HEK293T (cell line): ENCODE data around the gene GPR39.

Experiments used
- BHLHE40 ChIP-seq: fragments of 450-650 bp; IDR thresholded peaks from 2 replicates; pipeline ENCODE4 v1.6.1; 2016; ENCODE audit warnings: mild to moderate bottlenecking, moderate library complexity, borderline replicate concordance
- ELF4 ChIP-seq: fragments of 450-650 bp; IDR thresholded peaks from 2 replicates; pipeline ENCODE4 v1.6.1; 2017; ENCODE audit warnings: antibody characterized with exemption
- FOXA1 ChIP-seq: fragments of 450-650 bp; IDR thresholded peaks from 2 replicates; pipeline ENCODE4 v1.6.1; 2016; ENCODE audit warnings: mild to moderate bottlenecking
- FOXK2 ChIP-seq: fragments of 450-650 bp; IDR thresholded peaks from 2 replicates; pipeline ENCODE4 v1.6.1; 2016; ENCODE audit warnings: mild to moderate bottlenecking
- FOXM1 ChIP-seq: fragments of 450-650 bp; IDR thresholded peaks from 2 replicates; pipeline ENCODE4 v1.6.1; 2017; ENCODE audit warnings: mild to moderate bottlenecking, borderline replicate concordance
- HDGF ChIP-seq: fragments of 450-650 bp; IDR thresholded peaks from 2 replicates; pipeline ENCODE4 v1.6.1; 2017; ENCODE audit warnings: antibody characterized with exemption, borderline replicate concordance
- L3MBTL2 ChIP-seq: fragments of 450-650 bp; conservative IDR thresholded peaks from 2 replicates; pipeline ENCODE4 v1.6.1; 2016; ENCODE audit warnings: mild to moderate bottlenecking
- SP1 ChIP-seq: fragments of 450-650 bp; IDR thresholded peaks from 2 replicates; pipeline ENCODE4 v1.6.1; 2017
- SUZ12 ChIP-seq: fragments of 450-650 bp; IDR thresholded peaks from 2 replicates; pipeline ENCODE4 v1.6.1; 2016; ENCODE audit warnings: mild to moderate bottlenecking
- TF ChIP-seq, protein P1 (sequence below): fragments of 450-650 bp; IDR thresholded peaks from 2 replicates; pipeline ENCODE4 v1.6.1; 2016

DNA sequence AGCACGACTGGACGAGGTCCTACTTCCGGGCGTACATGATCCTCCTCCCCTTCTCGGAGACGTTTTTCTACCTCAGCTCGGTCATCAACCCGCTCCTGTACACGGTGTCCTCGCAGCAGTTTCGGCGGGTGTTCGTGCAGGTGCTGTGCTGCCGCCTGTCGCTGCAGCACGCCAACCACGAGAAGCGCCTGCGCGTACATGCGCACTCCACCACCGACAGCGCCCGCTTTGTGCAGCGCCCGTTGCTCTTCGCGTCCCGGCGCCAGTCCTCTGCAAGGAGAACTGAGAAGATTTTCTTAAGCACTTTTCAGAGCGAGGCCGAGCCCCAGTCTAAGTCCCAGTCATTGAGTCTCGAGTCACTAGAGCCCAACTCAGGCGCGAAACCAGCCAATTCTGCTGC is 228.6 kb downstream of the GPR39 start:
- TF ChIP-seq SUZ12 (no peak), FOXA1 (no peak), SP1 (no peak), L3MBTL2 (no peak), FOXK2 (no peak), HDGF (no peak), FOXM1 (no peak), ELF4 (no peak), BHLHE40 (no peak)
- TF ChIP-seq, protein P1, sequence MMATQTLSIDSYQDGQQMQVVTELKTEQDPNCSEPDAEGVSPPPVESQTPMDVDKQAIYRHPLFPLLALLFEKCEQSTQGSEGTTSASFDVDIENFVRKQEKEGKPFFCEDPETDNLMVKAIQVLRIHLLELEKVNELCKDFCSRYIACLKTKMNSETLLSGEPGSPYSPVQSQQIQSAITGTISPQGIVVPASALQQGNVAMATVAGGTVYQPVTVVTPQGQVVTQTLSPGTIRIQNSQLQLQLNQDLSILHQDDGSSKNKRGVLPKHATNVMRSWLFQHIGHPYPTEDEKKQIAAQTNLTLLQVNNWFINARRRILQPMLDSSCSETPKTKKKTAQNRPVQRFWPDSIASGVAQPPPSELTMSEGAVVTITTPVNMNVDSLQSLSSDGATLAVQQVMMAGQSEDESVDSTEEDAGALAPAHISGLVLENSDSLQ = no peak
